Smooth muscle cell (in vitro differentiated cells): ENCODE data around the gene MTFP1. TPM values are rescaled to one million over a fixed set of nuclear protein-coding genes. Genes with fewer than 3 reads are reported as not detected.

ENCODE experiments used
- DNase-seq: peaks from one replicate; lab custom pipeline; 2025; ENCODE audit not compliant: unreplicated experiment; lab: John Stamatoyannopoulos, UW
- H2AFZ ChIP-seq: fragments of 200-600 bp; sonication (generic); 2 replicates; pipeline ENCODE4 v1.6.0; 2016; ENCODE audit warnings: antibody characterized with exemption, low read depth, mild to moderate bottlenecking
- H3F3A ChIP-seq: fragments of 200-600 bp; sonication (generic); 2 replicates; pipeline ENCODE4 v1.6.0; 2017; ENCODE audit warnings: antibody characterized with exemption, low read depth
- H3K27ac ChIP-seq: fragments of 200-600 bp; sonication (generic); 2 replicates; pipeline ENCODE4 v1.5.1; 2016; ENCODE audit warnings: low read depth, mild to moderate bottlenecking
- H3K27me3 ChIP-seq: fragments of 200-600 bp; sonication (generic); 2 replicates; pipeline ENCODE4 v1.6.1; 2016; ENCODE audit warnings: low read depth, mild to moderate bottlenecking
- H3K36me3 ChIP-seq: fragments of 200-600 bp; sonication (generic); 2 replicates; pipeline ENCODE4 v1.5.1; 2016; ENCODE audit warnings: low read depth
- H3K4me1 ChIP-seq: fragments of 200-600 bp; sonication (generic); 2 replicates; pipeline ENCODE4 v1.5.1; 2016; ENCODE audit warnings: low read depth
- H3K4me2 ChIP-seq: fragments of 200-600 bp; sonication (generic); 2 replicates; pipeline ENCODE4 v1.6.0; 2016; ENCODE audit warnings: mild to moderate bottlenecking
- H3K4me3 ChIP-seq: fragments of 200-600 bp; sonication (generic); 2 replicates; pipeline ENCODE4 v1.5.1; 2016; ENCODE audit warnings: mild to moderate bottlenecking
- H3K79me2 ChIP-seq: fragments of 200-600 bp; sonication (generic); 2 replicates; pipeline ENCODE4 v1.6.0; 2016; ENCODE audit warnings: low read depth, mild to moderate bottlenecking
- H3K9ac ChIP-seq: fragments of 200-600 bp; sonication (generic); 2 replicates; pipeline ENCODE4 v1.6.0; 2016; ENCODE audit warnings: low read depth
- H3K9me3 ChIP-seq: fragments of 200-600 bp; sonication (generic); replicated peaks from 2 replicates; pipeline ENCODE4 v1.5.1; 2016; ENCODE audit warnings: low read depth
- H4K20me1 ChIP-seq: fragments of 200-600 bp; sonication (generic); 2 replicates; pipeline ENCODE4 v1.6.0; 2016; ENCODE audit warnings: low read depth
- CTCF ChIP-seq: fragments of 200-600 bp; sonication (generic); IDR thresholded peaks from 2 replicates; pipeline ENCODE4 v1.5.1; 2017; ENCODE audit warnings: borderline replicate concordance, mild to moderate bottlenecking, antibody characterized with exemption; ENCODE audit not compliant: insufficient read depth, poor library complexity, severe bottlenecking
- WGBS: methylation state at CpG from one replicate; pipeline ENCODE4 v1.1.7; 2016; ENCODE audit warnings: low lambda C conversion rate; 5-methylcytosine and 5-hydroxymethylcytosine counted together
- polyA plus RNA-seq: library from polyadenylated mRNA; unstranded; fragments of >200 nt; fragmentation: Nextera tagmentation; extraction: Ambion mirVana; gene quantifications from 2 replicates; pipeline ENCODE4 v1.2.1, GENCODE V29; 2016
- total RNA-seq: library from RNA; depleted of rRNA; stranded (reverse); fragments of >200 nt; gene quantifications from 2 replicates; pipeline ENCODE4 v1.2.3, GENCODE V29; 2014

The MTFP1 gene
- total and polyA plus RNA-seq, 2 experiments from 2014 or later: 14.4 to 30.9 TPM

- H3K27me3 ChIP-seq: peaks cover 29% of the 10 kb centered on the region
- H2AFZ ChIP-seq: no peak within 1 kb of the TSS
- H3K27ac ChIP-seq: no peak within 1 kb of the TSS
- H3F3A ChIP-seq: no peaks in the 10 kb centered on the region
- 81% methylated on average over 13 of the region's 13 CpGs for WGBS
- DNase-seq: no peak
- no peak within 1 kb of the TSS for H3K4me3 ChIP-seq
- H4K20me1 ChIP-seq: no peaks in the 10 kb centered on the region
- H3K79me2 ChIP-seq: no peaks in the 10 kb centered on the region
- TF ChIP-seq CTCF: no peak
- H3K4me2 ChIP-seq: no peak within 1 kb of the TSS
- no peaks in the 10 kb centered on the region for H3K9me3 ChIP-seq
- no peaks in the 10 kb centered on the region for H3K4me1 ChIP-seq
- no peaks in the 10 kb centered on the region for H3K36me3 ChIP-seq
- H3K9ac ChIP-seq: no peak within 1 kb of the TSS
Measured at GRCh38 chr22:30471616-30472318, 46.2 kb downstream of the MTFP1 start, which contains the start of gene SEC14L3. Gene SEC14L3 (minus strand): TSS chr22:30472017. CDS start chr22:30471958, 59 bp downstream.

GRCh38 chr22:30472994-30473720 is 47.6 kb downstream of the MTFP1 start:
- Histone ChIP-seq H3K4me3 (no peak overlapping the region), H4K20me1 (no peaks in the 10 kb centered on the region), H2AFZ (no peak overlapping the region), H3K27me3 (peaks cover 28% of the 10 kb centered on the region), H3K4me1 (no peaks in the 10 kb centered on the region), H3K27ac (no peak overlapping the region), H3K9me3 (no peaks in the 10 kb centered on the region), H3F3A (no peaks in the 10 kb centered on the region), H3K36me3 (no peaks in the 10 kb centered on the region), H3K9ac (no peak overlapping the region), H3K4me2 (no peak overlapping the region), H3K79me2 (no peaks in the 10 kb centered on the region)
- 87% methylated on average over 4 of the region's 4 CpGs for WGBS
- DNase-seq: no peak
- no peak for TF ChIP-seq CTCF

- no peak for TF ChIP-seq CTCF
- Histone ChIP-seq H3K27me3 (peaks cover 28% of the 10 kb centered on the region), H3K9me3 (no peaks in the 10 kb centered on the region), H3K9ac (no peak overlapping the region), H3K4me3 (no peak overlapping the region), H2AFZ (no peak overlapping the region), H3F3A (no peaks in the 10 kb centered on the region), H3K27ac (no peak overlapping the region), H3K79me2 (no peaks in the 10 kb centered on the region), H3K4me2 (no peak overlapping the region), H4K20me1 (no peaks in the 10 kb centered on the region), H3K36me3 (no peaks in the 10 kb centered on the region), H3K4me1 (no peaks in the 10 kb centered on the region)
- DNase-seq: no peak
- WGBS: 90% methylated on average over 4 of the region's 4 CpGs
Measured at GRCh38 chr22:30474121-30474520, 48.6 kb downstream of the MTFP1 start.
